ENCODE data around the gene PTPRG.

The PTPRG gene

GRCh38 chr3:62203152-62203551 lies 641.8 kb downstream of the PTPRG start:
- no peaks in the 10 kb centered on the region for H3K36me3 ChIP-seq (replicated peaks)
- no peak for DNase-seq
- in situ Hi-C loops (cut with HindIII; ENCODE audit: low pct_ligation_motif_present, low sequenced_read_pairs) = no loop called here
- no peak overlapping the region for H3K27ac ChIP-seq
- H3K4me3 ChIP-seq (ENCODE audit: low read depth, low read length) = no peak overlapping the region
- H3K27me3 ChIP-seq (replicated peaks) = no peaks in the 10 kb centered on the region
- TF ChIP-seq, protein P1, sequence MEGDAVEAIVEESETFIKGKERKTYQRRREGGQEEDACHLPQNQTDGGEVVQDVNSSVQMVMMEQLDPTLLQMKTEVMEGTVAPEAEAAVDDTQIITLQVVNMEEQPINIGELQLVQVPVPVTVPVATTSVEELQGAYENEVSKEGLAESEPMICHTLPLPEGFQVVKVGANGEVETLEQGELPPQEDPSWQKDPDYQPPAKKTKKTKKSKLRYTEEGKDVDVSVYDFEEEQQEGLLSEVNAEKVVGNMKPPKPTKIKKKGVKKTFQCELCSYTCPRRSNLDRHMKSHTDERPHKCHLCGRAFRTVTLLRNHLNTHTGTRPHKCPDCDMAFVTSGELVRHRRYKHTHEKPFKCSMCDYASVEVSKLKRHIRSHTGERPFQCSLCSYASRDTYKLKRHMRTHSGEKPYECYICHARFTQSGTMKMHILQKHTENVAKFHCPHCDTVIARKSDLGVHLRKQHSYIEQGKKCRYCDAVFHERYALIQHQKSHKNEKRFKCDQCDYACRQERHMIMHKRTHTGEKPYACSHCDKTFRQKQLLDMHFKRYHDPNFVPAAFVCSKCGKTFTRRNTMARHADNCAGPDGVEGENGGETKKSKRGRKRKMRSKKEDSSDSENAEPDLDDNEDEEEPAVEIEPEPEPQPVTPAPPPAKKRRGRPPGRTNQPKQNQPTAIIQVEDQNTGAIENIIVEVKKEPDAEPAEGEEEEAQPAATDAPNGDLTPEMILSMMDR (IDR thresholded peaks at IDR 0.05; ENCODE audit: low read depth, low read length, missing control alignments) = no peak

GRCh38 chr3:62203561-62203960 lies 642.2 kb downstream of the PTPRG start:
- no peaks in the 10 kb centered on the region for H3K27me3 ChIP-seq (replicated peaks)
- H3K36me3 ChIP-seq (replicated peaks) = no peaks in the 10 kb centered on the region
- in situ Hi-C loops (cut with HindIII; ENCODE audit: low pct_ligation_motif_present, low sequenced_read_pairs) = no loop called here
- H3K27ac ChIP-seq = no peak overlapping the region
- no peak overlapping the region for H3K4me3 ChIP-seq (ENCODE audit: low read depth, low read length)
- DNase-seq = no peak
- TF ChIP-seq, protein P1 (IDR thresholded peaks at IDR 0.05; ENCODE audit: low read depth, low read length, missing control alignments) = no peak

- in situ Hi-C loops (cut with HindIII; ENCODE audit: low pct_ligation_motif_present, low sequenced_read_pairs) = no loop called here
- no peaks in the 10 kb centered on the region for H3K36me3 ChIP-seq (replicated peaks)
- TF ChIP-seq, protein P1 (IDR thresholded peaks at IDR 0.05; ENCODE audit: low read depth, low read length, missing control alignments) = no peak
- no peak for DNase-seq
- H3K4me3 ChIP-seq (ENCODE audit: low read depth, low read length) = no peak overlapping the region
- H3K27ac ChIP-seq = no peak overlapping the region
- H3K27me3 ChIP-seq (replicated peaks) = no peaks in the 10 kb centered on the region
Measured at GRCh38 chr3:62207197-62207596, 645.8 kb downstream of the PTPRG start.

GRCh38 chr3:62208385-62208784 lies 647.0 kb downstream of the PTPRG start:
- Histone ChIP-seq H3K27me3 (replicated peaks) (no peaks in the 10 kb centered on the region), H3K27ac (no peak overlapping the region), H3K36me3 (replicated peaks) (no peaks in the 10 kb centered on the region), H3K4me3 (ENCODE audit: low read depth, low read length) (no peak overlapping the region)
- TF ChIP-seq, protein P1 (IDR thresholded peaks at IDR 0.05; ENCODE audit: low read depth, low read length, missing control alignments) = no peak
- in situ Hi-C loops (cut with HindIII; ENCODE audit: low pct_ligation_motif_present, low sequenced_read_pairs) = no loop called here
- no peak for DNase-seq

- H3K36me3 ChIP-seq (replicated peaks) = no peaks in the 10 kb centered on the region
- H3K27ac ChIP-seq = no peak overlapping the region
- in situ Hi-C loops (cut with HindIII; ENCODE audit: low pct_ligation_motif_present, low sequenced_read_pairs) = no loop called here
- TF ChIP-seq, protein P1 (IDR thresholded peaks at IDR 0.05; ENCODE audit: low read depth, low read length, missing control alignments) = no peak
- DNase-seq = no peak
- H3K27me3 ChIP-seq (replicated peaks) = no peaks in the 10 kb centered on the region
- H3K4me3 ChIP-seq (ENCODE audit: low read depth, low read length) = no peak overlapping the region
Measured at GRCh38 chr3:62209101-62209500, 647.7 kb downstream of the PTPRG start.

- Histone ChIP-seq H3K4me3 (ENCODE audit: low read depth, low read length) (no peak overlapping the region), H3K27ac (no peak overlapping the region), H3K36me3 (replicated peaks) (no peaks in the 10 kb centered on the region), H3K27me3 (replicated peaks) (no peaks in the 10 kb centered on the region)
- TF ChIP-seq, protein P1 (IDR thresholded peaks at IDR 0.05; ENCODE audit: low read depth, low read length, missing control alignments) = no peak
- DNase-seq = no peak
- in situ Hi-C loops (cut with HindIII; ENCODE audit: low pct_ligation_motif_present, low sequenced_read_pairs) = no loop called here
Measured at GRCh38 chr3:62210011-62210410, 648.6 kb downstream of the PTPRG start.

Measured in brain microvascular endothelial cell (primary cell).